WI38 (cell line): ENCODE results near the gene ZBTB37.
A peak's percentile ranks its signal among the peaks of the same experiment; 100 is the strongest.
"Not testable (repeated sequence)": the region's sequence is repeated elsewhere in the genome, so short reads cannot be mapped to it uniquely, and the experiment has no call there.

Source experiments
- H3K4me3 ChIP-seq: 2 replicates; pipeline ENCODE4 v1.5.1; 2011; ENCODE audit warnings: low read depth, mild to moderate bottlenecking, control low read depth, low read length
- TF ChIP-seq, protein P1 (sequence below): IDR thresholded peaks from 2 replicates; pipeline ENCODE4 v1.5.1; 2012; ENCODE audit warnings: low read depth, mild to moderate bottlenecking, control low read depth, low read length

The ZBTB37 gene

DNA sequence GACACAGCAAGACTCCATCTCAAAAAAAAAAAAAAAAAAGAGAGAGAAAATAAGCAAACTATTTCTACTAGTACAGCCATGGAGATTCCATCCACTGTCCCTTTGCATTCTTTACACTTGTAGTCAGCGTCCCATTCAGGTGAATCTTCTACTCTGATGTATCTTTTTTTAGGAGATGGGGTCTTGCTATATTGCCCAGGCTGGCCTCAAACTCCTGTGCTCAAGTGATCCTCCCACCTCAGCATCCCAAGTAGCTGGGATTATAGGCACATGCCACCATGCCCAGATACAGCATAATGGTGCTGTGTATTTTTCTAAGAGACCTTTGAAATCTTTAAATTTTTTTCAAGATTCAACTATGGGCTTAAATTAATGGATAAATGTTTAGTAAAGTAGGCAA is 35.4 kb upstream of the ZBTB37 start:
- TF ChIP-seq, protein P1, sequence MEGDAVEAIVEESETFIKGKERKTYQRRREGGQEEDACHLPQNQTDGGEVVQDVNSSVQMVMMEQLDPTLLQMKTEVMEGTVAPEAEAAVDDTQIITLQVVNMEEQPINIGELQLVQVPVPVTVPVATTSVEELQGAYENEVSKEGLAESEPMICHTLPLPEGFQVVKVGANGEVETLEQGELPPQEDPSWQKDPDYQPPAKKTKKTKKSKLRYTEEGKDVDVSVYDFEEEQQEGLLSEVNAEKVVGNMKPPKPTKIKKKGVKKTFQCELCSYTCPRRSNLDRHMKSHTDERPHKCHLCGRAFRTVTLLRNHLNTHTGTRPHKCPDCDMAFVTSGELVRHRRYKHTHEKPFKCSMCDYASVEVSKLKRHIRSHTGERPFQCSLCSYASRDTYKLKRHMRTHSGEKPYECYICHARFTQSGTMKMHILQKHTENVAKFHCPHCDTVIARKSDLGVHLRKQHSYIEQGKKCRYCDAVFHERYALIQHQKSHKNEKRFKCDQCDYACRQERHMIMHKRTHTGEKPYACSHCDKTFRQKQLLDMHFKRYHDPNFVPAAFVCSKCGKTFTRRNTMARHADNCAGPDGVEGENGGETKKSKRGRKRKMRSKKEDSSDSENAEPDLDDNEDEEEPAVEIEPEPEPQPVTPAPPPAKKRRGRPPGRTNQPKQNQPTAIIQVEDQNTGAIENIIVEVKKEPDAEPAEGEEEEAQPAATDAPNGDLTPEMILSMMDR = no peak
- H3K4me3 ChIP-seq = no peak overlapping the region

DNA sequence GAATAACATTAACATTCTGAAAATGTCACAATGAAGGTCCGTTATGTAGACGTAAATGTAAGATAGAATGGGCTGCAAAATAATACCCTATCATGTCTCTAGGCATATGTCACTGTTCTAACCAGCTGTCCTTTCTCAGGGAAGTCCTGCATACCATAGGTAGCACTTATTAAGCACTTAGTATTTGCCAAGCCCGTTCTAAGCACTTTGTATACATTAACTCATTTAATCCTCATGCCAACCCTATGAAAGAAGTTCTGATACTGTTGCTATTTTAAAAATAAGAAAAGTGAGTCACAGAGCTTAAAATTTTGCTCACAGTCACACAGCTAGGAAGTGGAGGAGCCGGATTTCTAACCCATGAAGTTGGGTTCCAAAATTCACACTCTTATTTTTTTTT is 16.1 kb upstream of the ZBTB37 start:
- TF ChIP-seq, protein P1 = no peak
- H3K4me3 ChIP-seq = no peak overlapping the region

DNA sequence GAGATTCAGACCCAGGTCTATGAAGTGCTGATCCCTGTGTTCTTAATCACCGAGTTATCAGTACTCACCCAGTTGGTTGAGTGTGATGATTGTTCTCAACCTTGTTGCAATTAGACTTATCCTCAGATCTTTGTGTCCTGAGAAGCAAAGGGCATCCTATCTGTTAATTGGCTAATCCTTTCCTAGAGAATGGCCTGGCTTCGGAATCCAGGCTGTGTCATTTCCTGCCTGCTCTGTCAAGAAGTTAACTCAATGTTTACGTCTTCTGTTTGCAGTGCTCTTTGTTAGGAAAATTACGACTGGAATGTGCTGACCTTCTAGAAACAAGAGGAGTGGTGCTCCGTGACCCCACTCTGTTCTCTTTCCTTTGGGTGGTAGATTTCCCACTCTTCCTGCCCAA is 15.1 kb upstream of the ZBTB37 start:
- TF ChIP-seq, protein P1 = no peak
- 0 out of 2 replicates have a peak overlapping the region, but pooled peaks have one; percentile 6 for H3K4me3 ChIP-seq

GRCh38 chr1:173856014-173856413 is 12.2 kb upstream of the ZBTB37 start:
- no peak overlapping the region for H3K4me3 ChIP-seq

DNA sequence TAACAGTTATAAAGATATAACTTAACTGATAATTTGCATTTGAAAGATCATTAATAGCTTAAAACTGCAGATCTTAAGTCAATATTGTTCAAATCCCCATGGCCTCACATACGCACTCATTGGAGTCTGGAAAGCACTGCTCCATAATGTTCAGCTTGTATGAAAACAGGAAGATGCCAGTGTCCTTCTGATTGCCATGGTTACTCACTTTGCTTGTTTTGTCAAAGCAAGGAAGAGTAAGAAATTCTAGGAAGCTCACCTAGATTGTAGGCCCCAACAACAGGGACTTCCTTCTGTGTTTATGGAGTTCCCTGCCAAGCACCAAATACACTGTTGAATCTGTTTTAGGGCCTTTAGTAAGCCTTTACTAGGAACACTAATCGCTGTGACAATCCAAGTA is 11.3 kb upstream of the ZBTB37 start:
- TF ChIP-seq, protein P1 = no peak
- no peak overlapping the region for H3K4me3 ChIP-seq

More at GRCh38 chr1:173856014-173856413, 12.2 kb upstream of the ZBTB37 start:
- TF ChIP-seq, protein P1 = no peak

- TF ChIP-seq, protein P1 = no peak
- H3K4me3 ChIP-seq = no peak overlapping the region
These were observed 10.7 kb upstream of the ZBTB37 start for GRCh38 chr1:173857363-173857917.

DNA sequence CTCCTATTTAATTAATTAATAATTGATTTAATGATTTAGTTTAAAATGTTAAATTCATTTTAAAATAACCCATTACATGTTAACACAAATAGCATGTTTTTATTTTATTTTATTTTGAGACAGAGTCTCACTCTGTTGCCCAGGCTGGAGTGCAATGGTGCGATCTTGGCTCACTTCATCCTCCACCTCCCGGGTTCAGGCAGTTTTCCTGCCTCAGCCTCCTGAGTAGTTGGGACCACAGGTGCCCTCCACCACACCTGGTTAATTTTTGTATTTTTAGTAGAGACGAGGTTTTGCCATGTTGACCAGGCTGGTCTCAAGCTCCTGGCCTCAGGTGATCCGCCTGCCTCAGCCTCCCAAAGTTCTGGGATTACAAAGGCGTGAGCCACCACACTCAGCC is 8.6 kb upstream of the ZBTB37 start:
- not testable (repeated sequence) for H3K4me3 ChIP-seq

DNA sequence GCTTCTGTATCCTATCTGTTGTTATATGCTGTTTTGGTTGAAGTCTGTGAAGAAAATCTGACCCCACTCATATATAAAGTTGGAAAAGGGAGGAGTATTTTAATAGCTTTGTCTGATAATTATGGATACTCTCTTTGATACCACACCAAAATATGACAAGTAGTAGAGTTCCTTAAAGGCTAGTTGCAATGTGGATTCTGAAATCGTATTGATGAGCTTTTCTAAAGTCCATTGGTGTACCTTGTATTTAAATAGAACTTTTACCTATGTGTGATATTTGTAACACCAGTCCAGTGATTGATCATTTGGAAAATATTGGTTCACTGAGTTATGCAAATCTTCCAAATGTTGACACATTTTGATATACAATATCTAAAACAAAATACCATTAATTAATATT is 8.1 kb upstream of the ZBTB37 start:
- TF ChIP-seq, protein P1 = no peak
- H3K4me3 ChIP-seq = no peak overlapping the region
